ENCODE data around the gene GRB2.

Gene GRB2

DNA sequence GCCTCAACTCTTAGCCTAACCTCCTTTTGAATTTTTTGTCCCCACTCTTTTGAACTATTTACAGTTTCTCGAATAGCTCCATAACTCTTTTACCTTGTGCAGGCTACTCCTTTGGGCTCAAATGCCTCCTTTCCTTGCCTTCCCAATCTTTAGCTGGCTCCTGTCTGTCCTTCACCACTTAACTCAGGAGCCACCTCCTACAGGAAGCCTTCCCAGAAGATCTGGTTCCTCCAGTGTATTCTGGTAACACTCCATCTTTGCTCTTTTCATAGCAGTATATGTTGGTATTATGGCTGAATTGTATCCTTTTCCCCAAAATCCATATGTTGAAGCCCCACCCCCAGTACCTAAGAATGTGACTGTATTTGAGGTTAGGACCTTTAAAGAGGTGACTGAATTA, 9.0 kb upstream of the GRB2 start:
- DNase-seq (ENCODE audit: low read depth): no peak

DNA sequence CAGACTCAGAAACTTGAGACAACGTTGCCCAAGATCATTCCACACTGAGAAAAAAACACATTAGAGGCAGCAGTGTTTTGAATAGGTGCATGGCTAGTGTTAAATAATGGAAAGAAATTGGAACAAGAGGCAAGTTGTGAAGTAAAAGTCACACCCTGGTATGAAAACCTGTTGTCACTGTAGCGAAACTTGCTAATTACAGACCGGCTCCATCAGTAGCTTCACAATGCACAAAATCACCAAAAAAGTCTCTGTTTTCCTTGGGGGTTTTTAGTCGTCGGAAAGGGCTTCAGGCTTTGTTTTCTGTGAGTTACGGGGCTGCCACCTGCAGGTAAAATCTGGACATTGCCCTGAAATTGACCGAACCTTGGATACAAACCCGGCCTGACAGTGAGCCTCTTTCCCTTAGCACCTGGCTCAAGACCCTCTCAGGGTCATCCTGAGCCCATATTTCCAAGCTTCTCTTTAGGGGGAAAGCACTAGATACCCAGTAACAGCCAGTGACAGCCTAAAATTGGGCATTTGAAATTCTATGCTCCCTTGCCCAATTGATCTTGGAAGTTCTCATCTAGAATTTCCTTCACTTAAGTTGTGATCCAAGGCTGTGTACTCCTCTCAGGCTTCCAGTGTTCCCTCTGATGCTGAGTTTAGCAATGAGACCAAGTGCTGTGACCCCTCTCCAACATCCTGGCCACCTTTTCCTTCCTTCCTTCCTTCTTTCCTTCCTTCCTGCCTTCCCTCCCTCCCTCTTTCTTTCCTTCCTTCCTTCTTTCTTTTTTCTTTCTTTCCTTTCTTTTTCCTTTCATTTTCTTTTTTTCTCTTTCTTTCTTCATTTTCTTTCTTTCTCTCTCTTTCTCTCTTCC, 7.2 kb upstream of the GRB2 start:
- DNase-seq (ENCODE audit: low read depth): peak; percentile 49

DNA sequence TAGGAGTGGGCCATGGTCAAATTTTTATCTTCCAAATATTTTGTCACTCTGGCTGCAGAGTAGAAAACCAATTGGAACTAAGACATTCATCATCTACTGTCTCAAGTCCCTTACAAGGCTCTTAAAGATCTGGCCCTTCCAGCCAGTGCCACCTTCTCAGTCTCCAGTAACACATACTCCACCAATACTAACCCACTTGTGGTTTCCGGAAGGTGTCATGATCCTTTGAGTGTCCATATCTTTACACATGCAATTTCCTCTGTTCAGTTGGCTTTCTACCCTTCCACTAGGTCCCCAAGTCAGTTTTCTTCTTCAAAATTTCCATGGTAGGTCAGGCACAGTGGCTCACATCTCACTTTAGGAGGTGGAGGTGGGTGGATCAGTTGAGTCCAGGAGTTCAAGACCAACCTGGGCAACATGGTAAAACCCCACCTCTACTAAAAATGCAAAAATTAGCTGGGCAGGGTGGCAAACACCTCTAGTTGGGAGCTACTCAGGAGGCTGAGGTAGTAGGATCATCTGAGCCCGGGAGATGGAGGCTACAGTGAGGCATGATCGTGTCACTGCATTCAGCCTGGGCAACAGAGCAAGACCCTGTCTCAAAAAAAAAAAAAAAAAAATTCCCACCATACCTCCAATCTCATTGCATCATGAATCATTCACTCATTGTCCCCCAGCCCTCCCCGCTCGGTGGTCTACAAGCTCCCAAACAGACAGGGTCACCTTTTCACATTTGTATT, 6.0 kb upstream of the GRB2 start:
- no peak for DNase-seq (ENCODE audit: low read depth)

DNA sequence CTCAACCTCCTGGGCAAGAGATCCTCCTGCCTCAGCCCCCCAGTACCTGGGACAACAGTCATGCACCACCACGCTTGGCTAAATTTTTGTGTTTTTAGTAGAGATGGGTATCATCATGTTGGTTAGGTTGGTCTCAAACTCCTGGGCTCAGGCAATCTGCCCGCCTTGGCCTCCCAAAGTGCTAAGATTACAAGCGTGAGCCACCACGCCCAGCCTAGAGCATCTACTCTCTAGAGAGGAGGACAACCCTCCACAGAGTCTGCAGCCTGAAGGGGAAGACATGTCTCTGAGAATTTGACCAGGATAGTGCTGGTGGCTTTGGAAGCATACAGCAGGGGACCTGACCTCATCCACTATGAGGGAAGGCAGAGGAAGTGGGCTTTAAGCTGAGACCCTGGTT, 4.7 kb upstream of the GRB2 start:
- DNase-seq (ENCODE audit: low read depth): no peak

DNA sequence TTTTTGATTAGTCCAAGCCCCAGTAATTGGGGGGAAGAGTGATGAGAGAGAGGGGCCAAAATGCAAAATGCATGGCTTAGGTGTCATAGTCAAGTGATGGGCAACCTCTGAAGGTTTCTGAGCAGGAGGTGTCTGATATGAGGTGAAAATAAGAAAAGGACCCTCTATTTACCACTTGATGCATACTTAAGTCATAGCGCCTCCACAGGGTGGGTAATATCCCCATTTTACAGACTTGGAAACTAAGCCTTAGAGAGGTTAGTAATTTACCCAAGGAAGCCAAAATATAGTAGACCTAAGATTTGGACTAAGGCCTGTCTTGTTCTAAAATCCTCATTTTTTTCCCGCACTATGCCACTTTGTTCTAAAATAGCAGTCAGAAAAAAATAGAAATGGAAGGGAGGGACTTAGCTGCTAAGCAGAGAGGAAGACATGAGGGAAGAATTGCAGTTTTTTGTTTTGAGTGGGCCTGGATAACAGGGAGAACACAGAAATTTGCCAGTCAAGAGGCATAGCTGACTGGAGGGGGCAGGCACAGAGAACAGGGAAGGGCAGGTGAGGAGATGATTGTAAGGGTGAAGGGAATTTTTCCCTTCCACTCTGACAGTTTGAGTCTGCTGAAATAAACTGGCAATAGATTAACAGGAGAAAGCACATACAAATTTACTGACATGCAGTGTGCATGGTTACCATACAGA, 2.3 kb upstream of the GRB2 start:
- no peak for DNase-seq (ENCODE audit: low read depth)

DNA sequence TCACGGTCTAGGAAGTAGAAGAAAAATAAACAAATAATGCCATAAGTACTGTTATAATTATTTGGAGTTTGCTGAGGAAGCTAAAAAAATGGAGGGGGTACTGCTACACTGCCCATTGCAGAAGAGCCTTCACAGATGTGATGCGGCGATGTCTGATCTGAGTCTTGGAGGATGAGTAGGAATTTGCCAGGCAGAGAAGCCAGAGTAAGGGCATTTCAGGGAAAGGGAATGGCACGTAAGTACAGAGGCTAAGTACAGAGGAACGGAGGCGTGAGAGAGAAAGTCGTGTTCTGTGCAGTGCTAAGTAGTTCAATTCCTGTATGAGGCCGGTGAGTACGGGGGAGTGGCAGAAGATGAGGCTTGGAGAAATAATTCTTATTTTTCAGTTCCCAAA, 741 bp upstream of the GRB2 start:
- no peak for DNase-seq (ENCODE audit: low read depth)

DNA sequence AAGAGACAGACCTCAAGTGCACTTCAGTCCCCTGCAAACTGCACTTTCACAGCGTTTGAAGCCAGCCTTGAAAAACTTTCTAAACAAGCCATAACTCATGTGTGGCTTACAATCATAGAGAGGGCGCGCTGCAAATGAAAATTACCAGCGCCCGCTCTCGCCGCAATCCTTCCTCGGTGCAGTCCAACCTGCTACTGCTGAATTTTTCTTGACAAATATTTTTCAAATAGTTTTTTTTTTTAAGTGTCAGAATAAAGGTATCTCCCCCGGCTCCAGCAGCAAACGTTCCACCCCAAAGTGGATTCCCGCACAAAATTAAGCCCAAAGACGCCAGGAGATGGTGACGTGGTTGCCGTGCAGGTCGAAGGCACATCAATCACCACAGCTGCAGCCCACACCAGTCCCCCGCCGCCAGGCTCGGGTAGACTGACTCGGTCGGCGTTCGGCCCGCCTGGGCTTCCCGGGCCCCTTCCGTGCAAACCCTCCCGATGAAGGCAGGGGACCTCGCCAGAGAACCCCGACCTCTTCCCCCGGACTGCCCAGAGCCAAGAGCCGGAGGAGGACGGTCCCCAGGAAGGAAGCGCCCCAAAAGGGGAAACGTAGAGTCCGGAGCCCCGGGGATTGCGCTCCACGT, 630 bp downstream of the GRB2 start:
- DNase-seq (ENCODE audit: low read depth): peak; percentile 40

DNA sequence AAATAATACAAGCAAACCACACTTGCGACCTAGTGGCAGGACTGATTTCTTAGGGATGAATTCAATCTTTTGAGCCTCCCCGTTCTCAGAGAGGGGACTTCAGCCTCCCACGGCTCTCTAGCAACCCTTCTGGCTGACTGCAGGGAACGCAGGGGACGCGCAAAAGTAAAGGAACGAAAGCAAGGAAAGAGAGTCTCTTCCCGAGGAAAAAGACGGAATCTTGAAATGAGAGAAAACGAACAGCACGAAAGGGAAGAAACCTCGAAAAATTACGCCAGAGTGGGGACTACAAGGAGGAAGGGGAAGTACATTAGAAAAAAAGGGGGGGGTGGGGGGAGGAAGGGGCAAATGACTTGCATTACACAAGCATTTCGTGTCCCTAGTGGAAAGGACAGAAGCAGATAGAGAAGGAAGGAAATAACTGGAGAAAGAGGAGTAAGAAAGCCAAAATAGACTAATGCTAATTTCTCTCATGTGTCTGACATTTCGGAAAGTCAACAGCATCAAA, 1.2 kb downstream of the GRB2 start:
- DNase-seq (ENCODE audit: low read depth): peak; percentile 24

DNA sequence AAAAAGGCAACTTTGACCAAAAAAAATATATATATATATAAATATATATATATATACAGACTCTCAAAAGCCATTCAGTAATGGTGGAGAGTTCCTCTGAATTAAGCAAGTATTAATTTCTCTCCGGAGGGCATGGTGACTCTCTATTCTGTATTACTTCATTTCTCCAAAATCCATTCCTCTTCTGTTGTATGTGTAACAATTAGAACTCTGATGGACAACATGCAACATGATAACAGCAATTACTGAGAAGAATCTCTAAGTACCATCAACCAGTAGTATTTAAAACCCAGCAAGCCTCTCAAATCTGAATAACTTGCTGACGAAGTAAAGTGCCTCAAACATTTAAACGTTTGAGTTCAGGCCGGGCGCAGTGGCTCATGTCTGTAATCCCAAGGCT, 2.3 kb downstream of the GRB2 start:
- no peak for DNase-seq (ENCODE audit: low read depth)

DNA sequence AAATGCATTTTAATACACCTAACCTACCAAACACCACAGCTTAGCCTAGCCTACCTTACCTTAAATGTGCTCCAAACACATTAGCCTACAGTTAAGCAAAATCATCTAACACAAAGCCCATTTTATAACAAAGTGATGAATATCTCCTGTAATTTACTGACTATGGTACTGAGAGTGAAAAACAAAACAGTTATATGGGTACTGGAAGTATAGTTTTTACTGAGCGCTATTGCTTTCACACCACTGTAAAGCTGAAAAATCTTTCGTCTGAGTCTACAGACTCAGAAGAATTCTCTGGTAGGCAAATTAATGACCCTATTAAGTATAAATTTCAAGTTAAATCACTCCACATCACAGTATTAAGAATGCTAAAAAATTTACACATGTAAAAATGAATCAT, 3.5 kb downstream of the GRB2 start:
- no peak for DNase-seq (ENCODE audit: low read depth)

DNA sequence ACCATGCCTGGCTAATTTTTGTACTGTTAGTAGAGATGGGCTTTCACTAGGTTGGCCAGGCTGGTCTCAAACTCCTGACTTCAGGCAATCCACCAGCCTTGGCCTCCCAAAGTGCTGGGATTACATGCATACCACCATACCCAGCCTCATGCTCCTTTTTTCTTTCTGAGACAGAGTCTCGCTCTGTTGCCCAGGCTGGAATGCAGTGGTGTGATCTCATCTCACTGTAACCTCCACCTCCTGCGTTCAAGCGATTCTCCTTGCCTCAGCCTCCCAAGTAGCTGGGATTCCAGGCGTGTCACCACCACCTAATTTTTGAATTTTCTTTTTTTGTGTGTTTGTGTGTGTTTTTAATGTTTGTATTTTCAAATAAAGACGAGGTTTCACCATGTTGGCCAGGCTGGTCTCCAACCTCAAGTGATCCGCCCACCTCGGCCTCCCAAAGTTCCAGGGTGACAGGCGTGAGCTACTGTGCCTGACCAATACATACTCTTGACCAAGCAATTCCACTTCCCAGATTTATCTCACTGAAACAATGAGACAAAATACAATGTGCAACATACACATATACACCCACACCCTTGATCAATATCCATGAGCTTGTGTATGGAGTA, 5.0 kb downstream of the GRB2 start:
- no peak for DNase-seq (ENCODE audit: low read depth)

DNA sequence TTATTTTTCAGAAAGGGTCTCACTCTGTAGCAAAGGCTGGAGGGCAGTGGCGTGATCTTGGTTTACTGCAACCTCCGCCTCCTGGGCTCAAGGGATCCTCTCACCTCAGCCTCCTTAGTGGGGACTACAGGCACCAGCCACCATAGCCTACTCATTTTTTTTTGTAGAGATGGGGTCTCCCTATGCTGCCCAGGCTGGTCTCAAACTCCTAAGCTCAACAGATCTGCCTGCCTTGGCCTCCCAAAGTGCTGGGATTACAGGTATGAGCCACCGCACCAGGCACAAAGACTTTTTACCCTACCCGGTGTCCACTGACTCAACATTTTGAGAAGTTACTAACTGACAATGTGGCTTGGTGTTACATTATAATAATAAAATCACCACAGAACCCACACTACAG, 7.2 kb downstream of the GRB2 start:
- DNase-seq (ENCODE audit: low read depth): no peak

DNA sequence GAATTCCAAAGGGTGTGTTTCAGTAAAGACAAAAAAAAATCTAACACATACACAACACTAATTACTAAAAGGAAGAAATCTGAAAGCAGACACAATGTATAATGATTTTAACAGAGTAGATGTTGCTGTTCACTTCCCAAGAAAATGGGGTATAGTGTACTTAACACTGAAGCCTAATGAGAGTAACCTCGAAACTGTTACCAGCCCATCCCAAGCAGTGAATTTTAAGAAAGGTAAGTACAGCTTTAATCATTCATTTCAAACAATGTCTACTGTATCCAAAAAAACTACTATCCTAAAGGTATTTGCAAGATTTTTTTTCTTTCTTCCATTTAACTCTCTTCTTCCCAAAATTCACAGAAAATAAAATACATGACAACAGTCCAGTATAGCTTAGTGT, 8.3 kb downstream of the GRB2 start:
- no peak for DNase-seq (ENCODE audit: low read depth)

DNA sequence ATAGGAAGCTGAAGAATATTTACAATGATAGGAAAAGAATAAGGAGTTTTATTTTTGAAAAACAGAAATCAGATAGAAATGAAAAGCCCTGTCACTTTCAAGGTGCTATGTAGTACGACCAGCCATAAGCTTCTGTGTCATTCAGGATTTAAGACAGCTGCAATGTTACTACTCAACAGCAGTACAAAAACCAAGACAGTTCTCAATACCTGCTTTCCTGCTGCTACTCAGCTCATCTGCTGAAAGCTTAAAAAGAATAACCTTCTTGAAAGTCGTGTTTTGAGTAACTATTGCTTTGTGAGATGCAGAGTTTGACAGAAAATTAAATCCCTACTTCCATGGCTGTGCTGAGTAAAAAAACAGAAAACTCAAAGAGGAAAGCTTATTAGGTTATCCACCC, 8.7 kb downstream of the GRB2 start:
- no peak for DNase-seq (ENCODE audit: low read depth)

DNA sequence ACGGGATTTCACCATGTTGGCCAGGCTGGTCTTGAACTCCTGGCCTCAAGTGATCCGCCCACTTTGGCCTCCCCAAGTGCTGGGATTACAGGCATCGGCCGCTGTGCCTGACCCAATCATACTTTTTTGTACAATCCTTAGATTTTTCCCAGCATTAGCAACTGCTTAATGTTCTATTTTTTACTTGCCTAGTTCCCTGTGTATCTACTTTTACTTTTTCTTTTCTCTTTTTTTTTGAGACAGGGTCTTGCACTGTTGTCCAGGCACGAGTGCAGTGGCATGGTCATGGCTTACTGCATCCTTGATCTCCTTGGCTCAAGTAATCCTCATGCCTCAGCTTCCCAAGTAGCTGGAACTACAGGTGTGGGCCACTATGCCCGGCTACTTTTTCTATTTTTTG, 9.5 kb downstream of the GRB2 start:
- DNase-seq (ENCODE audit: low read depth): no peak

DNA sequence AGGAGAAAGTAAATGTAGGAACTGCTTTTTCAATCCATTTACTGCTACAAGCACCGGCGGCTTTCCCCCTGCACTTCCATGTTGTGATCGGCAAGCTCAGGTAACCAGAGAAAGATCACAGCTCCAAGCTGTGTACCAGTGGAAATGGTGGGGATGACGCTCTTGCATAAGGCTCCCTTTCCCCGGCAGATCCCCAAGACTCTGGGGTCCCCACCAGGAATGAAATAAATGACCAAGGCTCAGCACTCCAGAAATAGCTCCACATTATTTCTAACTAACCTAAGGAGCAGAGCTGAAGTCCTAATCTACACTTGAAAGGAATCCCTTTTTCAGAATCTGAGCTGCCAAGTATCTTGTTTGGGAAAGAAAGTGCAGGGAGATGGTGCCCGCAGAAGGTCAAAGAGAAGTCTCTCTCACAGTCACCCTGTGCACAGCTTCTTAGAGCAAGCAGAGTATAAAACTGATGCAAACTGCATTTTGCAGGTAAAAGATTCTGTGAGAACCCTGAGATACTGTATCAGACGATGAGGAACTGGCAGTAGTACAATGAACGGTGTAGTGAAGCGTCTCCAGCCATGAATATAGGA, 11.1 kb downstream of the GRB2 start:
- DNase-seq (ENCODE audit: low read depth): no peak

DNA sequence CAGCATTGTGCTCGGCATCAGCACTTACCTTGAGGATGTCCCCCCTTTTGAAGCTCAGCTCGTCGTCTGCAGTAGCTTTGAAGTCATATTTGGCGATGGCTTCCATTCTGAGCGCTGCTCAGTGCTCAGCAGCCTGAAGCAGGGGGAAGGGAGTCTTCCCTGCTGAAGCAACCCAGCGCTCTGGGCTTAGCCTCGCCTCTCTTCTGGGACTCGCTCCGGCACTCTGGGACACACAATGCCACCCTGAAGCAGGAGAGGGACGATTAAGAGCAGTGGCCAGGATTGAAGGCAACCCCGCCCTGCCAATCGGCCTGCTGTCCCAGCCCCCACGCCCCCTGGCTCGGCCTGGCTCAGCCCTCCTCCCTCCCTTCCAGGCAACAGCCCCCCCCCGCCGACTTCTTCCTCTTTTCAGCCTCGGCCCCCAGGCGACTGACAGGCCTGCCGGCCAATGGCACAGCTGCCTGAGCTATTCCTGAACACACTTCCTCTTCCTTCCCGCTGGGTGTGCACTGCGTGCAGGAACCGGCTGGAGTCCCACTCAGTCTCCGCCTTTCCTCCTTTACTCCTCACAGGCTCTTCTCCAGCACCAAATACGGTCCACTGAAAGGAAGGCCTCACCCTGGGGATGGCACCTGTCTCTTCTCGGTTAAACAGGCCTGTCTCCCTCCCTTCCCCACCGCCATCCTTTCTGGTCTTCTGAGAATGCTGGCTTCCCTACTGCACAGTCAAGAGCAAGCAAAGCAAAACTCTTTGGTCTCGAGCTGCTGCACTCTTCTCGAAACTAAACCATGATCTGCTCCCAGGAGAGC, 11.8 kb downstream of the GRB2 start:
- peak; percentile 83 for DNase-seq (ENCODE audit: low read depth)

DNA sequence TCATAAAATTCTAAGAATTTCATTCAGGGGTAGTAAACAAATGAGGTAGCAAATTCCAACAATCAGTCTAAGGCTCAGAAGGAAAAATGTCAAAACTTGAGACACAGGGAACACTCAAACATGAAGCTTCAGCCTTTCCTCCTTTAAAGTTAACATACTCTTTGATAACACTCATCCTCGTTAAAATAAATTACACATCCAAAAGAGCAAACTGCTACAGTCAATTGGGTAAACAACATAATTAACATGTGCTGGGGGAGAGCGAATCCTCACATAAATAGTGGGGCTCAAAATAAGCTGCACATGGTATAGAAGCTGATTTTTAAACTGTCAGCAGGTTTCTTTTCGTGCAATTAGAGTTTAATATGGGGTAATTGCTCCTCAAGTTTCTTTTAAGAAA, 12.9 kb downstream of the GRB2 start:
- no peak for DNase-seq (ENCODE audit: low read depth)

DNA sequence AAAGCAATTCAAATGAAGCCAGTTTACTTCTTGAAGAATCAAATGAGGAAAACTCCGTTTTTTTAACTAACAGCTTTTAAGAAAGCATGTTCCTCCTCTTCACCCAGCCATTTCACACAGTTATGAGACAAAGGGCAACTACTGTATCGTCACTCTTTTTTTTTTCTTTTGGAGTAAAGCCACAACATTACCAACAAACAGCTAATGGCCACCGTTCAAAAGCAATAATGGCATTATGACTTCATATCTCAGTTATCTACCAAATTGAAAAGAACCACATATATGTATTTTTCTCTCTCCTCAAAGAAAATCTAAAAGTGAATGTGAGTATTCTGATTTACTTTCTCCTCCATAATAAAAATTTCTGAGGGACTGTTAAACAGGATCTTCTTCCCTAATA, 14.5 kb downstream of the GRB2 start:
- DNase-seq (ENCODE audit: low read depth): no peak

DNA sequence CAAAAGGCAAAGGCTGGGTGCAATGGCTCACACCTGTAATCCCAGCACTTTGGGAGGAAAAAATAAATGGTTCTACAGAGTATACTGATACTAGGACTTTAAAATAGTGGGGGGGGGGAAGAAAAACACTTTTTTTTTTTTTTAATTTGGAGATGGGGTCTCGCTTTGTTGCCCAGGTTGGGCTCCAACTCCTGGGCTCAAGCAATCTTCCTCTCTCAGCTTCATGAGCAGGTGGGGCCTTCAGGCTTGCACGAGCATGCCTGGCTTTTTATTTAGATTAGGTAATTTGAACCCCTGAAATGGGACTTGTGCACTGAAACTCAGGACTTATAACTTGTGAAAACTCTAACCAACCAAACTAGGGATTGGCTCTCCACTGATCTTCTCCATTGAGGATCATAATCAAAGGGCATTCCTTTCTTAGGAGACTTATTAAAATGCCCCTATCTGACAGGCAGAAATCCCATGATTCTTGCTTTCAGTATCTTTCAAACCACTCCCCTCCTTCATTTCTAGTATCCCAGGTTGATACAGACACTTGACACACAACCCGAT, 16.9 kb downstream of the GRB2 start:
- no peak for DNase-seq (ENCODE audit: low read depth)
